HL-60 (cell line): ENCODE measurements around the gene ARL6IP6.
"Not testable (repeated sequence)": the region's sequence is repeated elsewhere in the genome, so short reads cannot be mapped to it uniquely, and the experiment has no call there.

Source experiments
- DNase-seq, 2 experiments: peaks; one replicate each; pipeline ENCODE4 v3.0.0-alpha.2; 2010 to 2020; ENCODE audit warnings: low read depth in 1 of 2, low spot score in 1 of 2
- H3K27ac ChIP-seq: fragments of 250-450 bp; sonication (Bioruptor Pico); replicated peaks from 2 replicates; pipeline ENCODE4 v1.5.1; 2020; ENCODE audit warnings: mild to moderate bottlenecking, moderate library complexity
- H3K27me3 ChIP-seq: fragments of 250-450 bp; sonication (Bioruptor Pico); 2 replicates; pipeline ENCODE4 v1.5.1; 2021; ENCODE audit warnings: mild to moderate bottlenecking, moderate library complexity; ENCODE audit not compliant: insufficient read depth, poor library complexity, severe bottlenecking
- H3K4me3 ChIP-seq: replicated peaks from 2 replicates; pipeline ENCODE4 v1.5.1; 2011; ENCODE audit warnings: mild to moderate bottlenecking, control low read depth, low read length; ENCODE audit not compliant: insufficient read depth
- CTCF ChIP-seq: IDR thresholded peaks from one replicate; pipeline ENCODE4 v1.5.1; 2011; ENCODE audit warnings: low read length, control low read depth, inconsistent platforms; ENCODE audit not compliant: insufficient read depth
- GABPA ChIP-seq: IDR thresholded peaks from 2 replicates; pipeline ENCODE4 v1.6.1; 2012; ENCODE audit warnings: low read depth
- POLR2AphosphoS5 ChIP-seq: IDR thresholded peaks from 2 replicates; pipeline ENCODE4 v1.6.1; 2012; ENCODE audit warnings: low read depth
- REST ChIP-seq: IDR thresholded peaks from 2 replicates; pipeline ENCODE4 v1.6.1; 2012; ENCODE audit warnings: low read depth; ENCODE audit not compliant: insufficient replicate concordance
- SPI1 ChIP-seq: IDR thresholded peaks from 2 replicates; pipeline ENCODE4 v1.6.1; 2012; ENCODE audit warnings: low read depth, mild to moderate bottlenecking, borderline replicate concordance

Gene ARL6IP6

GRCh38 chr2:152723918-152724317 lies 5.5 kb downstream of the ARL6IP6 start:
- no peak for DNase-seq
- TF ChIP-seq POLR2AphosphoS5 (no peak), CTCF (no peak), SPI1 (no peak)

GRCh38 chr2:152729844-152730243 lies 11.4 kb downstream of the ARL6IP6 start:
- no peak for DNase-seq
- Histone ChIP-seq H3K4me3 (no peak overlapping the region), H3K27ac (peak overlapping the region; percentile 47), H3K27me3 (no peaks in the 10 kb centered on the region)
- TF ChIP-seq POLR2AphosphoS5 (no peak), CTCF (no peak), GABPA (no peak), REST (no peak), SPI1 (no peak)

More at GRCh38 chr2:152723918-152724317, 5.5 kb downstream of the ARL6IP6 start:
- no peaks in the 10 kb centered on the region for H3K27me3 ChIP-seq
- H3K27ac ChIP-seq = no peak overlapping the region
- H3K4me3 ChIP-seq = no peak overlapping the region

- H3K4me3 ChIP-seq = 0 out of 2 replicates have a peak overlapping the region, but pooled peaks have one; percentile 1
- H3K27me3 ChIP-seq = no peaks in the 10 kb centered on the region
- TF ChIP-seq POLR2AphosphoS5 (peak; percentile 58), GABPA (no peak)
- peak overlapping the region; percentile 47 for H3K27ac ChIP-seq
- DNase-seq = peak; percentile 73 to 85
Measured at GRCh38 chr2:152730591-152731333, 12.3 kb downstream of the ARL6IP6 start.

GRCh38 chr2:152737509-152737908 lies 19.1 kb downstream of the ARL6IP6 start:
- not testable (repeated sequence) for DNase-seq, H3K27me3 ChIP-seq, H3K4me3 ChIP-seq, H3K27ac ChIP-seq

GRCh38 chr2:152738438-152738837 lies 20.0 kb downstream of the ARL6IP6 start:
- Histone ChIP-seq H3K4me3 (no peak overlapping the region), H3K27ac (no peak overlapping the region), H3K27me3 (no peaks in the 10 kb centered on the region)
- TF ChIP-seq POLR2AphosphoS5 (no peak), GABPA (no peak), REST (no peak), CTCF (no peak), SPI1 (no peak)
- no peak for DNase-seq

- not testable (repeated sequence) for H3K27ac ChIP-seq, DNase-seq, H3K4me3 ChIP-seq, H3K27me3 ChIP-seq
Measured at GRCh38 chr2:152739705-152740104, 21.3 kb downstream of the ARL6IP6 start.
